MM.1S (cell line): ENCODE results near the gene POFUT1.

Source experiments
- CTCF ChIP-seq: fragments of 300-600 bp; sonication (generic); IDR thresholded peaks from 2 replicates; pipeline ENCODE4 v1.5.1; 2016; ENCODE audit warnings: antibody characterized with exemption, low read length, mixed read lengths
- EZH2 ChIP-seq: fragments of 300-600 bp; sonication (generic); optimal IDR thresholded peaks from 2 replicates; pipeline ENCODE3; 2017; ENCODE audit warnings: low read depth, mild to moderate bottlenecking, antibody characterized with exemption, low read length, mixed read lengths
- EZH2phosphoT487 ChIP-seq: fragments of 300-600 bp; sonication (generic); IDR thresholded peaks from 2 replicates; pipeline ENCODE4 v1.6.1; 2018; ENCODE audit warnings: antibody characterized with exemption, low read length

- TF ChIP-seq CTCF, result no peak
- TF ChIP-seq EZH2phosphoT487, result no peak
- no peak for TF ChIP-seq EZH2
Observed at GRCh38 chr20:32186506-32186905, 21.2 kb upstream of the POFUT1 start.
